OCI-LY7 (cell line): ENCODE data around the gene ESD.

ENCODE experiments used
- EZH2phosphoT487 ChIP-seq: fragments of 200-600 bp; sonication (generic); IDR thresholded peaks from 2 replicates; pipeline ENCODE4 v1.6.1; 2018; ENCODE audit warnings: low read depth, borderline replicate concordance, mild to moderate bottlenecking, mixed run types, antibody characterized with exemption, low read length, moderate library complexity, mixed read lengths
- TF ChIP-seq, protein P1 (sequence below): fragments of 200-600 bp; sonication (generic); conservative IDR thresholded peaks from 2 replicates; pipeline ENCODE4 v1.5.1; 2014; ENCODE audit warnings: mild to moderate bottlenecking, antibody characterized with exemption, low read length, moderate library complexity, mixed read lengths

DNA sequence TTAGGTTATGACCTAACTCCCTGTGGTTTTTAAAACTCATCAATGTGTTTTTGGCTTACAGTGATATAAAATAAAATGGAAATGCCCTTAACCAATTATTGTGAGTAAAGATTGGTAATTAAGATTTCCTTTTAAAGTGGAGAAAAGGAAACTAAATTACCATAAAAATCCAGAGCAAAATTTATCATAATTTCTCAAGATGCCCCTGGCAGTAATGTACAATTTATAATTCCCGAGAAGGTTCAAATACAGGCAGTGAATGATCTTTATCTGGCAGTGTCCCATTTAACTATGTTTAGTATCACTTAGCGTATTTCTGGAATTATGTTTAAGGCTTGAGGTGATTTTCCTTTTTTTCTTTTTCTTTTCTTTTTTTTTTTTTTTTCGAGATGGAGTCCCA, 61.5 kb downstream of the ESD start:
- TF ChIP-seq, protein P1, sequence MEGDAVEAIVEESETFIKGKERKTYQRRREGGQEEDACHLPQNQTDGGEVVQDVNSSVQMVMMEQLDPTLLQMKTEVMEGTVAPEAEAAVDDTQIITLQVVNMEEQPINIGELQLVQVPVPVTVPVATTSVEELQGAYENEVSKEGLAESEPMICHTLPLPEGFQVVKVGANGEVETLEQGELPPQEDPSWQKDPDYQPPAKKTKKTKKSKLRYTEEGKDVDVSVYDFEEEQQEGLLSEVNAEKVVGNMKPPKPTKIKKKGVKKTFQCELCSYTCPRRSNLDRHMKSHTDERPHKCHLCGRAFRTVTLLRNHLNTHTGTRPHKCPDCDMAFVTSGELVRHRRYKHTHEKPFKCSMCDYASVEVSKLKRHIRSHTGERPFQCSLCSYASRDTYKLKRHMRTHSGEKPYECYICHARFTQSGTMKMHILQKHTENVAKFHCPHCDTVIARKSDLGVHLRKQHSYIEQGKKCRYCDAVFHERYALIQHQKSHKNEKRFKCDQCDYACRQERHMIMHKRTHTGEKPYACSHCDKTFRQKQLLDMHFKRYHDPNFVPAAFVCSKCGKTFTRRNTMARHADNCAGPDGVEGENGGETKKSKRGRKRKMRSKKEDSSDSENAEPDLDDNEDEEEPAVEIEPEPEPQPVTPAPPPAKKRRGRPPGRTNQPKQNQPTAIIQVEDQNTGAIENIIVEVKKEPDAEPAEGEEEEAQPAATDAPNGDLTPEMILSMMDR, result no peak
- TF ChIP-seq EZH2phosphoT487, result no peak
